ENCODE data around the gene GPS1.

GPS1 gene

GRCh38 chr17:82080048-82080788 lies 28.5 kb downstream of the GPS1 start:
- no peak for TF ChIP-seq USF1 (IDR thresholded peaks at IDR 0.05)
- no peak for TF ChIP-seq NFIC (IDR thresholded peaks at IDR 0.05)
- TF ChIP-seq EP300 (IDR thresholded peaks at IDR 0.05; ENCODE audit: borderline replicate concordance): no peak
- no peak for TF ChIP-seq MAX (IDR thresholded peaks at IDR 0.05)
- no peak for TF ChIP-seq YY1 (IDR thresholded peaks at IDR 0.05; ENCODE audit: low read depth)
- TF ChIP-seq CEBPB (IDR thresholded peaks at IDR 0.05): no peak
- TF ChIP-seq, protein P1, sequence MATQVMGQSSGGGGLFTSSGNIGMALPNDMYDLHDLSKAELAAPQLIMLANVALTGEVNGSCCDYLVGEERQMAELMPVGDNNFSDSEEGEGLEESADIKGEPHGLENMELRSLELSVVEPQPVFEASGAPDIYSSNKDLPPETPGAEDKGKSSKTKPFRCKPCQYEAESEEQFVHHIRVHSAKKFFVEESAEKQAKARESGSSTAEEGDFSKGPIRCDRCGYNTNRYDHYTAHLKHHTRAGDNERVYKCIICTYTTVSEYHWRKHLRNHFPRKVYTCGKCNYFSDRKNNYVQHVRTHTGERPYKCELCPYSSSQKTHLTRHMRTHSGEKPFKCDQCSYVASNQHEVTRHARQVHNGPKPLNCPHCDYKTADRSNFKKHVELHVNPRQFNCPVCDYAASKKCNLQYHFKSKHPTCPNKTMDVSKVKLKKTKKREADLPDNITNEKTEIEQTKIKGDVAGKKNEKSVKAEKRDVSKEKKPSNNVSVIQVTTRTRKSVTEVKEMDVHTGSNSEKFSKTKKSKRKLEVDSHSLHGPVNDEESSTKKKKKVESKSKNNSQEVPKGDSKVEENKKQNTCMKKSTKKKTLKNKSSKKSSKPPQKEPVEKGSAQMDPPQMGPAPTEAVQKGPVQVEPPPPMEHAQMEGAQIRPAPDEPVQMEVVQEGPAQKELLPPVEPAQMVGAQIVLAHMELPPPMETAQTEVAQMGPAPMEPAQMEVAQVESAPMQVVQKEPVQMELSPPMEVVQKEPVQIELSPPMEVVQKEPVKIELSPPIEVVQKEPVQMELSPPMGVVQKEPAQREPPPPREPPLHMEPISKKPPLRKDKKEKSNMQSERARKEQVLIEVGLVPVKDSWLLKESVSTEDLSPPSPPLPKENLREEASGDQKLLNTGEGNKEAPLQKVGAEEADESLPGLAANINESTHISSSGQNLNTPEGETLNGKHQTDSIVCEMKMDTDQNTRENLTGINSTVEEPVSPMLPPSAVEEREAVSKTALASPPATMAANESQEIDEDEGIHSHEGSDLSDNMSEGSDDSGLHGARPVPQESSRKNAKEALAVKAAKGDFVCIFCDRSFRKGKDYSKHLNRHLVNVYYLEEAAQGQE (IDR thresholded peaks at IDR 0.05; ENCODE audit: low read depth): no peak
- no peak for TF ChIP-seq RAD21 (IDR thresholded peaks at IDR 0.05; ENCODE audit: low read depth)
- TF ChIP-seq TEAD4 (IDR thresholded peaks at IDR 0.05): no peak
- no peak for TF ChIP-seq ZBTB7A (IDR thresholded peaks at IDR 0.05; ENCODE audit: low read depth)
- no peak for TF ChIP-seq EGR1 (IDR thresholded peaks at IDR 0.05)
- TF ChIP-seq TAF1 (IDR thresholded peaks at IDR 0.05; ENCODE audit: low read depth): no peak
- no peak for TF ChIP-seq TCF12 (IDR thresholded peaks at IDR 0.05; ENCODE audit: low read depth)
- TF ChIP-seq CREB1 (IDR thresholded peaks at IDR 0.05; ENCODE audit: low read depth): no peak
- no peak for TF ChIP-seq FOXM1 (IDR thresholded peaks at IDR 0.05; ENCODE audit: borderline replicate concordance, low read depth)

DNA sequence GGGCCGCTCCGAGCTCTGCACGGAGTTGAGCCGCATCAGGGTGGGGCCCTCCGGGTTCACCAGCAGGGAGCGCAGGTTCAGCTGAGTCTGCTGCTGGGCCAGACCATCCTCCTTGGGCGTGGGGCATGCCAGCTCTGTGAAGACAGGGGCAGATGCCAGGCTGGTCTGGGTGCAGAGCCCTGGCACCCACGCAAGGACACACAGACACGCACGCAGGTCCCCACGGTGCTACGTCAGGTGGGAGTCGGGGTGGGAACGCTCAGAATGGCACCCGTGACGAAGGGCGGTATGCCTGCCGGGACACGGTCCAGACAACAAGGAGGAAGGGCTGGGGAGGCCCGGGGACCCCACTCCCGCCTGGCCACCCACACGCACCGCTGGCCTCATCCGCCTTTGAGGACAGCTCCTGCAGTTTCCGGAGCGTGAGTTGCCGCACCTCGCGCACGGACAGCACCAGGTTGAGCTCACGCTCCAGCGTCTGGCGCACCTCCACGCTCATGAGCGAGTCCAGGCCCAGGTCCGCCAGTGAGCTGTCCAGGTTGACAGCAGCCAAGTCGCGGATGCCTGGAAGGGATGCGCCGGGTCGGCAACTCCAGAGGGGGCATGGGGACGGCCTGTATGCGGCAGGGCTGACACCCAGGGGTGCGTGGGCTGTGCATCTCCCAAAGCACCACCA lies 29.2 kb downstream of the GPS1 start:
- TF ChIP-seq EP300 (IDR thresholded peaks at IDR 0.05; ENCODE audit: borderline replicate concordance): no peak
- TF ChIP-seq ZBTB7A (IDR thresholded peaks at IDR 0.05; ENCODE audit: low read depth): no peak
- TF ChIP-seq CREB1 (IDR thresholded peaks at IDR 0.05; ENCODE audit: low read depth): no peak
- TF ChIP-seq CEBPB (IDR thresholded peaks at IDR 0.05): no peak
- no peak for TF ChIP-seq TCF12 (IDR thresholded peaks at IDR 0.05; ENCODE audit: low read depth)
- TF ChIP-seq EGR1 (IDR thresholded peaks at IDR 0.05): no peak
- TF ChIP-seq, protein P1 (IDR thresholded peaks at IDR 0.05; ENCODE audit: low read depth): no peak
- TF ChIP-seq RAD21 (IDR thresholded peaks at IDR 0.05; ENCODE audit: low read depth): no peak
- no peak for TF ChIP-seq TAF1 (IDR thresholded peaks at IDR 0.05; ENCODE audit: low read depth)
- TF ChIP-seq USF1 (IDR thresholded peaks at IDR 0.05): no peak
- TF ChIP-seq FOXM1 (IDR thresholded peaks at IDR 0.05; ENCODE audit: borderline replicate concordance, low read depth): no peak
- TF ChIP-seq TEAD4 (IDR thresholded peaks at IDR 0.05): no peak
- TF ChIP-seq MAX (IDR thresholded peaks at IDR 0.05): no peak
- TF ChIP-seq NFIC (IDR thresholded peaks at IDR 0.05): no peak
- TF ChIP-seq YY1 (IDR thresholded peaks at IDR 0.05; ENCODE audit: low read depth): no peak

GRCh38 chr17:82081546-82081945 lies 29.8 kb downstream of the GPS1 start:
- no peak for TF ChIP-seq YY1 (IDR thresholded peaks at IDR 0.05; ENCODE audit: low read depth)

GRCh38 chr17:82081966-82082365 lies 30.3 kb downstream of the GPS1 start:
- TF ChIP-seq, protein P1 (IDR thresholded peaks at IDR 0.05; ENCODE audit: low read depth): no peak
- TF ChIP-seq TAF1 (IDR thresholded peaks at IDR 0.05; ENCODE audit: low read depth) (no peak), FOXM1 (IDR thresholded peaks at IDR 0.05; ENCODE audit: borderline replicate concordance, low read depth) (no peak), NFIC (IDR thresholded peaks at IDR 0.05) (no peak), USF1 (IDR thresholded peaks at IDR 0.05) (no peak), RAD21 (IDR thresholded peaks at IDR 0.05; ENCODE audit: low read depth) (no peak), MAX (IDR thresholded peaks at IDR 0.05) (no peak), TEAD4 (IDR thresholded peaks at IDR 0.05) (no peak), TCF12 (IDR thresholded peaks at IDR 0.05; ENCODE audit: low read depth) (no peak), CEBPB (IDR thresholded peaks at IDR 0.05) (no peak), CREB1 (IDR thresholded peaks at IDR 0.05; ENCODE audit: low read depth) (no peak), YY1 (IDR thresholded peaks at IDR 0.05; ENCODE audit: low read depth) (no peak), EGR1 (IDR thresholded peaks at IDR 0.05) (no peak), ZBTB7A (IDR thresholded peaks at IDR 0.05; ENCODE audit: low read depth) (no peak), EP300 (IDR thresholded peaks at IDR 0.05; ENCODE audit: borderline replicate concordance) (no peak)

All from Ishikawa (cell line).